H9 (cell line): ENCODE results near the gene DUSP18. TPM values are rescaled to one million over a fixed set of nuclear protein-coding genes. Genes with fewer than 3 reads are reported as not detected.

ENCODE experiments used
- DNase-seq: peaks from one replicate; pipeline ENCODE4 v3.0.0-alpha.2; 2017
- H2AFZ ChIP-seq: one replicate; pipeline ENCODE4 v1.6.1; 2013; ENCODE audit warnings: mild to moderate bottlenecking, low read length, control low read depth, moderate library complexity
- H2AK5ac ChIP-seq: 2 replicates; pipeline ENCODE4 v1.6.1; 2013; ENCODE audit warnings: low read length, control low read depth, mixed read lengths; ENCODE audit not compliant: insufficient read length
- H2BK120ac ChIP-seq: one replicate; pipeline ENCODE4 v1.6.1; 2013; ENCODE audit warnings: low read depth, mild to moderate bottlenecking, low read length, control low read depth, inconsistent platforms; ENCODE audit not compliant: poor library complexity, severe bottlenecking
- H2BK12ac ChIP-seq: 2 replicates; pipeline ENCODE4 v1.6.1; 2013; ENCODE audit warnings: low read length, control low read depth, mixed read lengths, low read depth; ENCODE audit not compliant: insufficient read length
- H2BK15ac ChIP-seq: 2 replicates; pipeline ENCODE4 v1.6.1; 2013; ENCODE audit warnings: low read depth, low read length, control low read depth
- H2BK20ac ChIP-seq: one replicate; pipeline ENCODE4 v1.6.1; 2013; ENCODE audit warnings: low read depth, mild to moderate bottlenecking, low read length, control low read depth, inconsistent platforms; ENCODE audit not compliant: poor library complexity, severe bottlenecking
- H2BK5ac ChIP-seq: 2 replicates; pipeline ENCODE4 v1.6.1; 2013; ENCODE audit warnings: low read length, control low read depth, mixed read lengths; ENCODE audit not compliant: insufficient read length
- H3K14ac ChIP-seq: 2 replicates; pipeline ENCODE4 v1.6.1; 2013; ENCODE audit warnings: low read length, control low read depth; ENCODE audit not compliant: insufficient read depth
- H3K18ac ChIP-seq: 2 replicates; pipeline ENCODE4 v1.6.1; 2013; ENCODE audit warnings: low read depth, mild to moderate bottlenecking, mixed read lengths, low read length, control low read depth; ENCODE audit not compliant: insufficient read length
- H3K23ac ChIP-seq: 2 replicates; pipeline ENCODE4 v1.6.1; 2013; ENCODE audit warnings: low read length, control low read depth, mixed read lengths, low read depth; ENCODE audit not compliant: insufficient read length
- H3K23me2 ChIP-seq: 2 replicates; pipeline ENCODE4 v1.6.1; 2013; ENCODE audit warnings: low read depth, mild to moderate bottlenecking, mixed read lengths, low read length, control low read depth; ENCODE audit not compliant: insufficient read length, poor library complexity, severe bottlenecking
- H3K27ac ChIP-seq: 2 replicates; pipeline ENCODE4 v1.5.1; 2013; ENCODE audit warnings: low read length, control low read depth, mixed read lengths, low read depth; ENCODE audit not compliant: insufficient read length
- H3K27me3 ChIP-seq: 2 replicates; pipeline ENCODE4 v1.6.1; 2013; ENCODE audit warnings: low read length, control low read depth, inconsistent platforms; ENCODE audit not compliant: insufficient read depth
- H3K4ac ChIP-seq: 2 replicates; pipeline ENCODE4 v1.6.1; 2013; ENCODE audit warnings: low read depth, mild to moderate bottlenecking, control low read depth, inconsistent platforms, low read length, moderate library complexity
- H3K4me1 ChIP-seq: 2 replicates; pipeline ENCODE4 v1.6.1; 2013; ENCODE audit warnings: low read length, control low read depth, inconsistent platforms; ENCODE audit not compliant: insufficient read depth
- H3K4me2 ChIP-seq: 2 replicates; pipeline ENCODE4 v1.6.1; 2013; ENCODE audit warnings: low read length, control low read depth, mixed read lengths; ENCODE audit not compliant: insufficient read length, insufficient read depth
- H3K56ac ChIP-seq: 2 replicates; pipeline ENCODE4 v1.6.1; 2013; ENCODE audit warnings: low read depth, mild to moderate bottlenecking, mixed read lengths, low read length, control low read depth; ENCODE audit not compliant: insufficient read length
- H3K79me1 ChIP-seq: 2 replicates; pipeline ENCODE4 v1.6.1; 2013; ENCODE audit warnings: low read depth, mild to moderate bottlenecking, moderate library complexity, low read length, control low read depth, inconsistent platforms; ENCODE audit not compliant: insufficient read depth, poor library complexity, severe bottlenecking
- H3K79me2 ChIP-seq: 2 replicates; pipeline ENCODE4 v1.6.1; 2013; ENCODE audit warnings: low read length, control low read depth, inconsistent platforms; ENCODE audit not compliant: insufficient read depth
- H3K9ac ChIP-seq: 2 replicates; pipeline ENCODE4 v1.6.1; 2013; ENCODE audit warnings: low read length, control low read depth, mixed read lengths; ENCODE audit not compliant: insufficient read length; ENCODE audit errors: extremely low read depth
- H3K9me3 ChIP-seq: one replicate; pipeline ENCODE4 v1.6.1; 2013; ENCODE audit warnings: low read depth, low read length, inconsistent platforms; ENCODE audit not compliant: control insufficient read depth
- H3T11ph ChIP-seq: one replicate; pipeline ENCODE4 v1.6.1; 2013; ENCODE audit warnings: mild to moderate bottlenecking, low read length, control low read depth, inconsistent platforms
- H4K20me1 ChIP-seq: one replicate; pipeline ENCODE4 v1.6.1; 2013; ENCODE audit not compliant: control insufficient read depth, insufficient read length, insufficient read depth
- H4K5ac ChIP-seq: 2 replicates; pipeline ENCODE4 v1.6.1; 2013; ENCODE audit warnings: low read depth, mild to moderate bottlenecking, mixed read lengths, low read length, control low read depth; ENCODE audit not compliant: insufficient read length
- H4K8ac ChIP-seq: replicated peaks from 2 replicates; pipeline ENCODE4 v1.6.1; 2013; ENCODE audit warnings: low read length, control low read depth, mixed read lengths, low read depth; ENCODE audit not compliant: insufficient read length
- H4K91ac ChIP-seq: 2 replicates; pipeline ENCODE4 v1.6.1; 2013; ENCODE audit warnings: low read depth, mild to moderate bottlenecking, moderate library complexity, mixed read lengths, low read length, control low read depth; ENCODE audit not compliant: insufficient read length
- H3K27ac Mint-ChIP-seq, 3 experiments: 2 replicates in 2 of 3; 3 replicates in 1 of 3; pipeline ENCODE4 v1.8.0; 2020 to 2021; ENCODE audit warnings: mixed read lengths in 3 of 3, mild to moderate bottlenecking in 1 of 3, moderate library complexity in 1 of 3
- H3K27me3 Mint-ChIP-seq: 2 replicates; pipeline ENCODE4 v1.8.0; 2021; ENCODE audit warnings: low read depth, mild to moderate bottlenecking, moderate library complexity, mixed read lengths
- H3K36me3 Mint-ChIP-seq, 3 experiments: 2 replicates in 2 of 3; 3 replicates in 1 of 3; pipeline ENCODE4 v1.8.0; 2020 to 2021; ENCODE audit warnings: low read depth in 3 of 3, mixed read lengths in 3 of 3; ENCODE audit not compliant: insufficient read depth in 1 of 3
- H3K4me1 Mint-ChIP-seq, 2 experiments: 2 replicates each; pipeline ENCODE4 v1.8.0; 2020; ENCODE audit warnings: mixed read lengths in 2 of 2
- H3K4me3 Mint-ChIP-seq, 2 experiments: 2 replicates in 1 of 2; 3 replicates in 1 of 2; pipeline ENCODE4 v1.8.0; 2020 to 2021; ENCODE audit warnings: mild to moderate bottlenecking in 2 of 2, mixed read lengths in 2 of 2, moderate library complexity in 1 of 2
- H3K9me3 Mint-ChIP-seq, 2 experiments: 2 replicates in 1 of 2; 3 replicates in 1 of 2; pipeline ENCODE4 v1.8.0; 2020; ENCODE audit warnings: mild to moderate bottlenecking in 2 of 2, mixed read lengths in 2 of 2, moderate library complexity in 1 of 2
- WGBS: extraction: QIAGEN DNeasy Blood & Tissue Kit; methylation state at CpG from one replicate; pipeline ENCODE4 v1.1.7; 2013; ENCODE audit warnings: missing lambda C conversion rate, low lambda C conversion rate, mixed read lengths; ENCODE audit not compliant: insufficient read length; ENCODE audit errors: extremely low coverage; 5-methylcytosine and 5-hydroxymethylcytosine counted together
- total RNA-seq: library from RNA; stranded (reverse); gene quantifications from 2 replicates; pipeline ENCODE4 v1.2.1, GENCODE V29; 2021
- TF ChIP-seq, protein P1 (sequence below): fragments of 200-600 bp; sonication (generic); conservative IDR thresholded peaks from 3 replicates; pipeline ENCODE4 v1.8.0; 2021; ENCODE audit warnings: antibody characterized with exemption, mild to moderate bottlenecking

Gene DUSP18
- total RNA-seq, 1 experiment from 2014 or later, result 2.6 TPM

DNA sequence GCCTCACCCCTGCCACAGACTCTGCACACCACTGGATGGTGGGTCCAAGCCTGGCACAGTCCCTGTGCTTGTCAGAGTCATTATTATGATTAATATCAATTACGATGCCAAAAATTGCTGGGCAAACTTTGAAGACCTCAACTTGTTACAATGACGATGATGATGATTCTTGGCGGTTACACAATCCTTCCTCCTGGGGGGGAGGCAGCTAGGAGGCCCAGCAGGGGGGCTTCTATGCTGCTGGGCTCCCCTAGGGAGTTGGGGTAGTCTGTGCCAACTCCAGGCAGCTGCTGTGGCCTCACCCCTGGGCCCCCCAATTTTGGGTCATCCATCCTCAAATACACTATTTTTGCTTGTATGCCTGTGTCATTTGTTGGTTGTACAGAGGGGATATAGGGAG, 20.1 kb downstream of the DUSP18 start:
- H2AK5ac ChIP-seq, result no peak overlapping the region
- H3K4me3 Mint-ChIP-seq, result no peak overlapping the region
- H4K91ac ChIP-seq, result no peak overlapping the region
- H3K14ac ChIP-seq, result no peak overlapping the region
- no peak overlapping the region for H2BK120ac ChIP-seq
- no peaks in the 10 kb centered on the region; the same call in 1 of the 2 replicates for H3K27me3 Mint-ChIP-seq
- no peaks in the 10 kb centered on the region for H3K79me2 ChIP-seq
- no peak overlapping the region for H3K4ac ChIP-seq
- H2BK20ac ChIP-seq, result no peak overlapping the region
- no peak overlapping the region for H3K18ac ChIP-seq
- no peaks in the 10 kb centered on the region for H3K23me2 ChIP-seq
- no peaks in the 10 kb centered on the region for H3K9me3 Mint-ChIP-seq
- no peak overlapping the region for H3K23ac ChIP-seq
- no peaks in the 10 kb centered on the region for H3K79me1 ChIP-seq
- no peak overlapping the region for H2AFZ ChIP-seq
- no peak overlapping the region for H3K56ac ChIP-seq
- H4K20me1 ChIP-seq, result no peaks in the 10 kb centered on the region
- TF ChIP-seq, protein P1, sequence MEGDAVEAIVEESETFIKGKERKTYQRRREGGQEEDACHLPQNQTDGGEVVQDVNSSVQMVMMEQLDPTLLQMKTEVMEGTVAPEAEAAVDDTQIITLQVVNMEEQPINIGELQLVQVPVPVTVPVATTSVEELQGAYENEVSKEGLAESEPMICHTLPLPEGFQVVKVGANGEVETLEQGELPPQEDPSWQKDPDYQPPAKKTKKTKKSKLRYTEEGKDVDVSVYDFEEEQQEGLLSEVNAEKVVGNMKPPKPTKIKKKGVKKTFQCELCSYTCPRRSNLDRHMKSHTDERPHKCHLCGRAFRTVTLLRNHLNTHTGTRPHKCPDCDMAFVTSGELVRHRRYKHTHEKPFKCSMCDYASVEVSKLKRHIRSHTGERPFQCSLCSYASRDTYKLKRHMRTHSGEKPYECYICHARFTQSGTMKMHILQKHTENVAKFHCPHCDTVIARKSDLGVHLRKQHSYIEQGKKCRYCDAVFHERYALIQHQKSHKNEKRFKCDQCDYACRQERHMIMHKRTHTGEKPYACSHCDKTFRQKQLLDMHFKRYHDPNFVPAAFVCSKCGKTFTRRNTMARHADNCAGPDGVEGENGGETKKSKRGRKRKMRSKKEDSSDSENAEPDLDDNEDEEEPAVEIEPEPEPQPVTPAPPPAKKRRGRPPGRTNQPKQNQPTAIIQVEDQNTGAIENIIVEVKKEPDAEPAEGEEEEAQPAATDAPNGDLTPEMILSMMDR, result no peak
- DNase-seq, result no peak
- WGBS, result no CpG with 5 or more reads among the region's 3 CpGs
- H3K4me1 ChIP-seq, result no peaks in the 10 kb centered on the region; the same call in 1 of the 2 replicates
- no peaks in the 10 kb centered on the region for H3K27me3 ChIP-seq
- H3K27ac Mint-ChIP-seq, result no peak overlapping the region
- H3K9ac ChIP-seq, result no peak overlapping the region
- no peak overlapping the region for H3T11ph ChIP-seq
- no peaks in the 10 kb centered on the region for H3K9me3 ChIP-seq
- H2BK15ac ChIP-seq, result no peak overlapping the region
- H3K4me2 ChIP-seq, result no peak overlapping the region
- no peak overlapping the region for H4K5ac ChIP-seq
- H3K36me3 Mint-ChIP-seq, result peaks cover 0 to 5% (median 4%) of the 10 kb centered on the region in 3 experiments; a peak in 4 of 7 replicates
- H3K27ac ChIP-seq, result no peak overlapping the region
- H2BK5ac ChIP-seq, result no peak overlapping the region
- no peak overlapping the region for H2BK12ac ChIP-seq
- peaks cover 28 to 29% of the 10 kb centered on the region in 2 experiments for H3K4me1 Mint-ChIP-seq
- H4K8ac ChIP-seq, result no peak overlapping the region
